22Rv1 (cell line): Measurements from ENCODE around the gene PRKX.

Experiments used
- ZFX ChIP-seq: fragments of 450-650 bp; IDR thresholded peaks from 2 replicates; pipeline ENCODE4 v1.6.1; 2017; ENCODE audit warnings: antibody characterized with exemption, borderline replicate concordance
- TF ChIP-seq, protein P1 (sequence below): fragments of 450-650 bp; IDR thresholded peaks from 2 replicates; pipeline ENCODE4 v1.5.1; 2017; ENCODE audit warnings: mild to moderate bottlenecking

DNA sequence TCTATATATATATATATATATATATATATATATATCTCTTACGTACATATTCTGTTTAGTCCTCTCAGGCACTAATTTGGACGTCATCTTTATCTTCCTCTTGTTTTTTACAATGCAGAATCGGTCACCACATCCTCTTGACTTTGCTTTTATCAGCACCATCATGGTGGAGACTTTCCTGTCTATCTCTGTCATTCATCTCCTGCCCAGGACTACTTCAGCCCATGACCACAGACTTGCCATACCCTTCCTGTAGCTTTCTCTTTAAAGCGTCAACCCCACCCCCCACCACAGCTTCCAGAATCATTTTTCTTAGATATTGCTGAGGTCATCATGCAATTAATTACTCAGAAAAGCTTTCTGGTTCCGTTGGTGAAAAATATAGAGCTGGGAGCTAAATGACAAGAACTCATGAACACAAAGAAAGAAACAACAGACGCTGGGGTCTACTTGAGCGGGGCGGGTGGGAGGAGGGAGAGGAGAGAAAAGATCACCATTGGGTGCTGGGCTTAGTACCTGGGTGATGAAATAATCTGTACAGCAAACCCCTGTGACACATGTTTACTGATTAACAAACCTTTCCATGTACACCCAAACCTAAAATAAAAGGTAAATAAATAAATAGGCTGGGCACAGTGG lies 30.5 kb upstream of the PRKX start:
- TF ChIP-seq, protein P1, sequence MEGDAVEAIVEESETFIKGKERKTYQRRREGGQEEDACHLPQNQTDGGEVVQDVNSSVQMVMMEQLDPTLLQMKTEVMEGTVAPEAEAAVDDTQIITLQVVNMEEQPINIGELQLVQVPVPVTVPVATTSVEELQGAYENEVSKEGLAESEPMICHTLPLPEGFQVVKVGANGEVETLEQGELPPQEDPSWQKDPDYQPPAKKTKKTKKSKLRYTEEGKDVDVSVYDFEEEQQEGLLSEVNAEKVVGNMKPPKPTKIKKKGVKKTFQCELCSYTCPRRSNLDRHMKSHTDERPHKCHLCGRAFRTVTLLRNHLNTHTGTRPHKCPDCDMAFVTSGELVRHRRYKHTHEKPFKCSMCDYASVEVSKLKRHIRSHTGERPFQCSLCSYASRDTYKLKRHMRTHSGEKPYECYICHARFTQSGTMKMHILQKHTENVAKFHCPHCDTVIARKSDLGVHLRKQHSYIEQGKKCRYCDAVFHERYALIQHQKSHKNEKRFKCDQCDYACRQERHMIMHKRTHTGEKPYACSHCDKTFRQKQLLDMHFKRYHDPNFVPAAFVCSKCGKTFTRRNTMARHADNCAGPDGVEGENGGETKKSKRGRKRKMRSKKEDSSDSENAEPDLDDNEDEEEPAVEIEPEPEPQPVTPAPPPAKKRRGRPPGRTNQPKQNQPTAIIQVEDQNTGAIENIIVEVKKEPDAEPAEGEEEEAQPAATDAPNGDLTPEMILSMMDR = no peak
- no peak for TF ChIP-seq ZFX
